Mesothelial cell of epicardium (in vitro differentiated cells): Measurements from ENCODE around the gene FOS. TPM values are rescaled to one million over a fixed set of nuclear protein-coding genes. Genes with fewer than 3 reads are reported as not detected.
"Not testable (repeated sequence)": the region's sequence is repeated elsewhere in the genome, so short reads cannot be mapped to it uniquely, and the experiment has no call there.

Source experiments
- DNase-seq, 2 experiments: peaks; one replicate each; pipeline ENCODE4 v3.0.0; 2021; ENCODE audit warnings: low spot score in 2 of 2; ENCODE audit not compliant: unreplicated experiment in 2 of 2
- H3K27ac Mint-ChIP-seq: 2 replicates; pipeline ENCODE4 v1.8.0; 2021; ENCODE audit warnings: mixed read lengths
- H3K27me3 Mint-ChIP-seq: 2 replicates; pipeline ENCODE4 v1.8.0; 2021; ENCODE audit warnings: low read depth, mixed read lengths
- H3K36me3 Mint-ChIP-seq: 2 replicates; pipeline ENCODE4 v1.8.0; 2021; ENCODE audit warnings: mixed read lengths
- H3K4me1 Mint-ChIP-seq: 2 replicates; pipeline ENCODE4 v1.8.0; 2021; ENCODE audit warnings: mixed read lengths
- H3K4me3 Mint-ChIP-seq: 2 replicates; pipeline ENCODE4 v1.8.0; 2021; ENCODE audit warnings: mild to moderate bottlenecking, moderate library complexity, mixed read lengths
- H3K9me3 Mint-ChIP-seq: 2 replicates; pipeline ENCODE4 v1.8.0; 2021; ENCODE audit warnings: mixed read lengths
- CTCF ChIP-seq: fragments of 200-600 bp; sonication (generic); IDR thresholded peaks from one replicate; pipeline ENCODE4 v1.5.0; 2021; ENCODE audit warnings: antibody characterized with exemption; ENCODE audit not compliant: unreplicated experiment
- total RNA-seq: library from RNA; stranded (reverse); gene quantifications from 3 replicates; pipeline ENCODE4 v1.2.1, GENCODE V29; 2021

FOS gene
- total RNA-seq, 1 donor from 2014 or later = 789 TPM

GRCh38 chr14:75280291-75280830 is 1.7 kb downstream of the FOS start:
- TF ChIP-seq CTCF = no peak
- Mint-ChIP-seq H3K9me3 (no peaks in the 10 kb centered on the region), H3K36me3 (peaks cover 17% of the 10 kb centered on the region), H3K27me3 (peaks cover 27% of the 10 kb centered on the region), H3K4me3 (peak overlapping the region; percentile 94), H3K27ac (peak overlapping the region; percentile 100), H3K4me1 (peaks cover 36% of the 10 kb centered on the region)
- DNase-seq = no peak

- Mint-ChIP-seq H3K4me3 (peak overlapping the region; percentile 94), H3K36me3 (peaks cover 17% of the 10 kb centered on the region), H3K27me3 (peaks cover 27% of the 10 kb centered on the region), H3K4me1 (peaks cover 41% of the 10 kb centered on the region), H3K9me3 (no peaks in the 10 kb centered on the region), H3K27ac (peak overlapping the region; percentile 100)
- TF ChIP-seq CTCF = no peak
- no peak for DNase-seq
Observed at GRCh38 chr14:75280831-75281653, 2.4 kb downstream of the FOS start.

- H3K27me3 Mint-ChIP-seq = peaks cover 27% of the 10 kb centered on the region
- H3K27ac Mint-ChIP-seq = peak overlapping the region; percentile 92
- H3K4me1 Mint-ChIP-seq = peaks cover 45% of the 10 kb centered on the region
- DNase-seq = no peak
- peaks cover 17% of the 10 kb centered on the region for H3K36me3 Mint-ChIP-seq
- TF ChIP-seq CTCF = no peak
- peak overlapping the region; percentile 94 for H3K4me3 Mint-ChIP-seq
- no peaks in the 10 kb centered on the region for H3K9me3 Mint-ChIP-seq
Observed at GRCh38 chr14:75281654-75282019, 3.0 kb downstream of the FOS start.

- Mint-ChIP-seq H3K9me3 (no peaks in the 10 kb centered on the region), H3K27me3 (peaks cover 27% of the 10 kb centered on the region), H3K27ac (peak overlapping the region; percentile 69), H3K4me3 (peak overlapping the region; percentile 14), H3K36me3 (peaks cover 17% of the 10 kb centered on the region), H3K4me1 (peaks cover 45% of the 10 kb centered on the region)
- TF ChIP-seq CTCF = no peak
- no peak for DNase-seq
Observed at GRCh38 chr14:75282170-75282554, 3.5 kb downstream of the FOS start.

GRCh38 chr14:75282555-75283161 is 4.0 kb downstream of the FOS start:
- peaks cover 27% of the 10 kb centered on the region for H3K27me3 Mint-ChIP-seq
- H3K27ac Mint-ChIP-seq = peak overlapping the region; percentile 69
- peak overlapping the region; percentile 14 for H3K4me3 Mint-ChIP-seq
- peaks cover 17% of the 10 kb centered on the region for H3K36me3 Mint-ChIP-seq
- not testable (repeated sequence) for H3K9me3 Mint-ChIP-seq, DNase-seq
- H3K4me1 Mint-ChIP-seq = peaks cover 43% of the 10 kb centered on the region
